ENCODE measurements around the gene TLR8.

DNA sequence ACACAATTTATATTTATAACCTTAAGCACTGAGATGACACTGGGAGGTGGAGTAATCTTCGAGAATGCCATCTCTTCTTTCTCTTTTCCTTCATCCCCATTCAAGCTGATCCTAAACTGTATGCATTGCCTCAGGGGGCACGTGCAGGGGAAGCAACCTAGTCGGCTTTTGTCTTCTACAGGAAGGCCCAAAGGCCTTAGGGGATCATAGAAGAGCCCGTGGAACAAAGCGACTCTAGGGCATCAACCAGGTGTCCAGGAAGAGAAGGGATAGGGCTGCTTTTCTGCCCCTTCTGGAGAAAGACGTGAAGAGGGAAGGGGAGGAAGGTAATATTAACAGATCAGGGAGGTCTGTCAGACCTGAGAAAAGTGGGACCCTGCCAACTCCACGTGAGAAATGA is 6.9 kb upstream of the TLR8 start:
- no peak for TF ChIP-seq EZH2 (IDR thresholded peaks at IDR 0.05)
- no peak for TF ChIP-seq POLR2AphosphoS5 (IDR thresholded peaks at IDR 0.05; ENCODE audit: borderline replicate concordance, low read depth, low read length)
